Measurements from ENCODE around the gene CDH13. TPM values are rescaled to one million over a fixed set of nuclear protein-coding genes. Genes with fewer than 3 reads are reported as not detected.

CDH13 gene
- total and polyA plus RNA-seq, 2 of the 8 experiments (the other 6 are each of a cell fraction or from before 2014, with no cell fraction given): 2.3 to 2.4 TPM

DNA sequence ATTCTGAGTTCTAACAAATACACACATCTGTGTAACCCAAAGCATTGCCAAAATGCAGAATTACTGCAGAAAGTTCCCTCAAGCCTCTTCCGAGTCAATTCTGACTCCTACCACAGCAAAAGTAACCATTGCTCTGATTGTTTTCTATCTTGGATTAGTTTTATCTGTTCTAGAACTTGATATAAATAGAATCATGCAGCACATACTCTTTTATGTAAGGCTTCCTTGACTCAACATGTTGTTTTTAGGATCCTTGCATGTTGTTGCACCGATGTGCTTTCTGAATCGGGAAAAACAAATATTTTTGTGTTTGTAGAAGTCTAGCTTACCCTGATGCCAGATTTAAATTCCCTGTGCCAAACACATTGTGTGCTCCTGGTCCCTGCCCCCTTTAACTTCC is 140.4 kb downstream of the CDH13 start:
- no peak for FAIRE-seq
- H3K4me3 ChIP-seq (ENCODE audit: extremely low read depth in 1 of 4, insufficient read depth in 2 of 4, low read depth in 3 of 4, low read length in 4 of 4): no peak overlapping the region
- H2BK120ac ChIP-seq (replicated peaks; ENCODE audit: low read depth, low read length): no peak overlapping the region
- TF ChIP-seq TBP (IDR thresholded peaks at IDR 0.05; ENCODE audit: low read depth, low read length) (no peak), SUZ12 (IDR thresholded peaks at IDR 0.05; ENCODE audit: low read length) (no peak), HDAC6 (IDR thresholded peaks at IDR 0.05; ENCODE audit: low read depth, low read length) (no peak), SIN3A (conservative IDR thresholded peaks at IDR 0.05 in 1 of 2, IDR thresholded peaks at IDR 0.05 in 1 of 2; ENCODE audit: low read depth in 1 of 2, low read length in 2 of 2) (no peak), CHD2 (IDR thresholded peaks at IDR 0.05; ENCODE audit: low read length) (no peak), FOSL1 (IDR thresholded peaks at IDR 0.05; ENCODE audit: insufficient read depth, low read depth, low read length) (no peak), TAF1 (IDR thresholded peaks at IDR 0.05; ENCODE audit: low read depth, low read length) (no peak), SIRT6 (IDR thresholded peaks at IDR 0.05; ENCODE audit: low read length) (no peak), SRF (IDR thresholded peaks at IDR 0.05; ENCODE audit: low read depth, low read length) (no peak), GTF2F1 (IDR thresholded peaks at IDR 0.05; ENCODE audit: borderline replicate concordance, low read depth, low read length) (no peak), JUND (IDR thresholded peaks at IDR 0.05; ENCODE audit: low read length) (no peak), BCL11A (IDR thresholded peaks at IDR 0.05; ENCODE audit: low read depth in 2 of 2, low read length in 2 of 2) (no peak), PHF8 (conservative IDR thresholded peaks at IDR 0.05; ENCODE audit: low read depth, low read length) (no peak), CTBP2 (IDR thresholded peaks at IDR 0.05; ENCODE audit: borderline replicate concordance, insufficient read depth, insufficient read length, low read length) (no peak), SP2 (IDR thresholded peaks at IDR 0.05; ENCODE audit: low read length) (no peak)
- TF ChIP-seq, protein P1, sequence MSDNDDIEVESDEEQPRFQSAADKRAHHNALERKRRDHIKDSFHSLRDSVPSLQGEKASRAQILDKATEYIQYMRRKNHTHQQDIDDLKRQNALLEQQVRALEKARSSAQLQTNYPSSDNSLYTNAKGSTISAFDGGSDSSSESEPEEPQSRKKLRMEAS (IDR thresholded peaks at IDR 0.05): no peak

More for the DNA sequence above, 140.4 kb downstream of the CDH13 start:
- no peaks in the 10 kb centered on the region for H3K23me2 ChIP-seq (ENCODE audit: low read depth, low read length)
- H4K91ac ChIP-seq (replicated peaks; ENCODE audit: insufficient read length, low read length): no peak overlapping the region
- H3K4me1 ChIP-seq (replicated peaks in 1 of 4; ENCODE audit: control insufficient read depth in 3 of 4, insufficient read depth in 4 of 4, low read length in 3 of 4): no peaks in the 10 kb centered on the region
- H3K9ac ChIP-seq (replicated peaks in 1 of 4; ENCODE audit: extremely low read depth in 1 of 4, low read depth in 3 of 4, low read length in 3 of 4): no peak overlapping the region
- ChIA-PET POLR2A (ENCODE audit: partially characterized antibody) (no interaction called here), CTCF (ENCODE audit: partially characterized antibody) (interaction anchor here (0.6 kb wide), 1 partner anchor 1034 kb away, joined by 3 read pairs; no protein-coding TSS in a partner anchor)
- H3K79me1 ChIP-seq (ENCODE audit: low read depth, low read length): no peaks in the 10 kb centered on the region; the same call in 1 of the 2 replicates
- no peak overlapping the region for H3K27ac ChIP-seq (ENCODE audit: low read depth, low read length)
- H4K20me1 ChIP-seq (replicated peaks in 1 of 2; ENCODE audit: control insufficient read depth in 1 of 2, insufficient read depth in 2 of 2, low read length in 2 of 2): no peaks in the 10 kb centered on the region
- no peak overlapping the region for H3K4ac ChIP-seq (replicated peaks; ENCODE audit: insufficient read length, low read depth, low read length)
- no peak overlapping the region for H3K14ac ChIP-seq (ENCODE audit: insufficient read length)
- WGBS, 2 experiments (ENCODE audit: extremely low coverage in 1 of 2, insufficient coverage in 1 of 2, insufficient read length in 1 of 2, insufficient replicate concordance in 2 of 2, low coverage in 1 of 2, low lambda C conversion rate in 2 of 2, missing lambda C conversion rate in 1 of 2): 95% methylated on average over 3 of the region's 3 CpGs; no CpG with 5 or more reads in 1 of the 2 experiments
- H2BK20ac ChIP-seq (ENCODE audit: low read length): no peak overlapping the region
- DNase-seq (ENCODE audit: low read depth in 1 of 2, low spot score in 2 of 2): no peak
- H3K79me2 ChIP-seq (ENCODE audit: control insufficient read depth in 1 of 2, insufficient read depth in 2 of 2, low read length in 2 of 2): no peaks in the 10 kb centered on the region
- no peak overlapping the region for H3K18ac ChIP-seq (ENCODE audit: extremely low read depth, low read length)
- H2AFZ ChIP-seq (ENCODE audit: low read length): no peak overlapping the region
- H2AK5ac ChIP-seq (ENCODE audit: low read depth, low read length): no peak overlapping the region
- H3K36me3 ChIP-seq (ENCODE audit: control insufficient read depth in 2 of 4, insufficient read depth in 4 of 4, low read length in 3 of 4): no peaks in the 10 kb centered on the region
- H3K23ac ChIP-seq (ENCODE audit: insufficient read length): no peak overlapping the region
- H3K27me3 ChIP-seq (replicated peaks in 1 of 4; ENCODE audit: control insufficient read depth in 3 of 4, extremely low read depth in 1 of 4, insufficient read depth in 3 of 4, low read length in 3 of 4): no peaks in the 10 kb centered on the region
- H3K9me3 ChIP-seq (ENCODE audit: insufficient read depth in 2 of 2, low read depth in 1 of 2, low read length in 1 of 2): no peaks in the 10 kb centered on the region
- H3K4me2 ChIP-seq (ENCODE audit: insufficient read depth in 1 of 2, low read depth in 2 of 2, low read length in 2 of 2): no peak overlapping the region
- H4K5ac ChIP-seq (ENCODE audit: insufficient read length, low read depth, low read length): no peak overlapping the region
- H2BK5ac ChIP-seq (ENCODE audit: low read depth, low read length): no peak overlapping the region
- H4K8ac ChIP-seq (ENCODE audit: extremely low read depth, insufficient read depth, low read length): no peak overlapping the region
- no peak overlapping the region for H2BK15ac ChIP-seq (ENCODE audit: low read length)
- no peak overlapping the region for H3K56ac ChIP-seq (replicated peaks; ENCODE audit: insufficient read length, low read depth, low read length)
- H2BK12ac ChIP-seq (ENCODE audit: low read depth, low read length): no peak overlapping the region
